K562 (cell line): Measurements from ENCODE around the gene BAK1. TPM values are rescaled to one million over a fixed set of nuclear protein-coding genes. Genes with fewer than 3 reads are reported as not detected.

Experiments
- ATAC-seq: fragments of 200-7000 bp; cut with Tn5 transposase; 3 replicates; pipeline ENCODE4 v1.9.1; 2020; ENCODE audit warnings: moderate library complexity
- BruUV-seq: library from RNA; stranded (reverse); fragments of 400-500 nt; replicated peaks from 2 replicates; lab custom pipeline; 2021; lab: Mats Ljungman, UMichigan
- CTCF ChIA-PET: fragments of 300-600 bp; formaldehyde crosslinking; extraction: SDS; loops from one replicate; lab custom pipeline; 2021; ENCODE audit warnings: low intra/inter-chr PET ratio; lab: Yijun Ruan, JAX
- POLR2A ChIA-PET: fragments of 300-600, 350-650 bp; sonication (Branson Sonifier 250); formaldehyde crosslinking; extraction: SDS; loops from one replicate; lab custom pipeline; 2021; ENCODE audit warnings: antibody characterized with exemption, inconsistent platforms; lab: Yijun Ruan, JAX
- DNase-seq, 4 experiments: peaks; one replicate each; pipeline versions ENCODE4 v3.0.0 to v3.0.0-alpha.2; 2011 to 2018; ENCODE audit warnings: low spot score in 3 of 4, mixed read lengths in 3 of 4; ENCODE audit errors: extremely low read depth in 1 of 4
- FAIRE-seq: peaks from 2 replicates; lab custom pipeline; 2011; peaks lifted over from hg19 to GRCh38; lab: Jason Lieb, UNC
- H2AFZ ChIP-seq: 2 replicates; pipeline ENCODE4 v1.6.0; 2011; ENCODE audit warnings: low read depth, low read length, control low read depth, inconsistent platforms
- H3K27ac ChIP-seq: fragments of 200-600 bp; 3 replicates; pipeline ENCODE4 v1.8.0; 2011; ENCODE audit warnings: low read depth, mild to moderate bottlenecking, control low read depth, inconsistent platforms, low read length, moderate library complexity, mixed read lengths; ENCODE audit errors: extremely low read depth
- H3K27me3 ChIP-seq, 2 experiments: fragments of 300-600 bp in 1 of 2; 2 replicates in 1 of 2; 3 replicates in 1 of 2; pipeline versions ENCODE4 v1.6.0 to v1.8.0; 2011; ENCODE audit warnings: inconsistent platforms in 2 of 2, low read length in 2 of 2, mild to moderate bottlenecking in 1 of 2, mixed read lengths in 1 of 2, moderate library complexity in 1 of 2; ENCODE audit not compliant: control insufficient read depth in 2 of 2, insufficient read depth in 2 of 2
- H3K36me3 ChIP-seq: fragments of 300-600 bp; 3 replicates; pipeline ENCODE4 v1.8.0; 2011; ENCODE audit warnings: mild to moderate bottlenecking, low read length, inconsistent platforms; ENCODE audit not compliant: control insufficient read depth, insufficient read depth
- H3K4me1 ChIP-seq, 2 experiments: fragments of 200-600 bp in 1 of 2; replicated peaks in 1 of 2; 2 replicates in 1 of 2; 3 replicates in 1 of 2; pipeline versions ENCODE4 v1.5.1 to v1.8.0; 2011; ENCODE audit warnings: inconsistent platforms in 2 of 2, low read length in 2 of 2, mild to moderate bottlenecking in 1 of 2, mixed read lengths in 1 of 2, moderate library complexity in 1 of 2; ENCODE audit not compliant: control insufficient read depth in 2 of 2, insufficient read depth in 2 of 2
- H3K4me2 ChIP-seq: 2 replicates; pipeline ENCODE4 v1.6.1; 2011; ENCODE audit warnings: low read length, control low read depth, inconsistent platforms, mixed read lengths; ENCODE audit not compliant: insufficient read depth
- H3K4me3 ChIP-seq: fragments of 200-600 bp; sonication (generic), shearing (Covaris generic); 2 replicates; pipeline ENCODE4 v1.5.1; 2016; ENCODE audit warnings: control low read depth, inconsistent platforms
- H3K79me2 ChIP-seq: fragments of 200-600 bp; 3 replicates; pipeline ENCODE4 v1.8.0; 2011; ENCODE audit warnings: low read length, inconsistent platforms; ENCODE audit not compliant: control insufficient read depth, insufficient read depth
- H3K9ac ChIP-seq, 2 experiments: 2 replicates each; pipeline versions ENCODE4 v1.6.0 to v1.6.1; 2011; ENCODE audit warnings: low read depth in 2 of 2, low read length in 2 of 2, control low read depth in 1 of 2, inconsistent platforms in 1 of 2, mild to moderate bottlenecking in 1 of 2, mixed read lengths in 1 of 2; ENCODE audit not compliant: insufficient read depth in 1 of 2
- H3K9me1 ChIP-seq: one replicate; pipeline ENCODE4 v1.6.0; 2011; ENCODE audit warnings: inconsistent platforms, mild to moderate bottlenecking, low read length, moderate library complexity; ENCODE audit not compliant: control insufficient read depth, insufficient read depth
- H3K9me3 ChIP-seq: replicated peaks from 2 replicates; pipeline ENCODE4 v1.5.1; 2011; ENCODE audit warnings: low read depth, low read length, inconsistent platforms; ENCODE audit not compliant: control insufficient read depth, insufficient read depth
- H4K20me1 ChIP-seq: replicated peaks from 2 replicates; pipeline ENCODE4 v1.6.1; 2011; ENCODE audit warnings: low read length, inconsistent platforms, mixed read lengths; ENCODE audit not compliant: control insufficient read depth, insufficient read depth
- ARID1B ChIP-seq: fragments of 450-650 bp; IDR thresholded peaks from 2 replicates; pipeline ENCODE4 v1.6.1; 2016; ENCODE audit warnings: antibody characterized with exemption, mild to moderate bottlenecking, inconsistent platforms
- CEBPG ChIP-seq, 3 experiments: fragments of 200-800 bp in 1 of 3; sonication (Bioruptor generic) in 1 of 3; sonication (generic) in 1 of 3; formaldehyde crosslinking in 1 of 3; IDR thresholded peaks in 2 of 3; conservative IDR thresholded peaks in 1 of 3; 2 replicates each; pipeline versions ENCODE4 v1.6.1 to v1.8.0; 2016 to 2022; ENCODE audit warnings: missing compliant biosample characterization in 2 of 3, missing genetic modification characterization in 2 of 3, mild to moderate bottlenecking in 1 of 3, missing genetic modification reagents in 1 of 3
- DPF2 ChIP-seq: fragments of 450-650 bp; IDR thresholded peaks from 2 replicates; pipeline ENCODE4 v1.6.1; 2016
- EP300 ChIP-seq: IDR thresholded peaks from 2 replicates; pipeline ENCODE4 v1.6.1; 2012; ENCODE audit warnings: low read length, improper control_type of control experiment
- ETV1 ChIP-seq: fragments of 450-650 bp; conservative IDR thresholded peaks from 2 replicates; pipeline ENCODE4 v1.6.1; 2016; ENCODE audit warnings: missing genetic modification characterization, control low read depth, low read depth, missing compliant biosample characterization
- FOSL1 ChIP-seq: fragments of 200-800 bp; sonication (Bioruptor generic); conservative IDR thresholded peaks from 2 replicates; pipeline ENCODE4 v1.6.1; 2016; ENCODE audit warnings: missing genetic modification characterization, missing compliant biosample characterization
- FOXA3 ChIP-seq, 2 experiments: fragments of 450-650 bp in 1 of 2; sonication (generic) in 1 of 2; formaldehyde crosslinking; IDR thresholded peaks in 1 of 2; conservative IDR thresholded peaks in 1 of 2; 2 replicates each; pipeline versions ENCODE4 v1.4.0 to v1.8.0; 2020 to 2022; ENCODE audit warnings: mild to moderate bottlenecking in 2 of 2, missing genetic modification reagents in 1 of 2
- HES1 ChIP-seq: fragments of 450-650 bp; IDR thresholded peaks from 2 replicates; pipeline ENCODE4 v1.6.1; 2016; ENCODE audit warnings: low read depth, mild to moderate bottlenecking, moderate library complexity
- KDM1A ChIP-seq, 2 experiments: fragments of 450-650 bp; IDR thresholded peaks; 2 replicates each; pipeline ENCODE4 v1.6.1; 2016; ENCODE audit warnings: mild to moderate bottlenecking in 2 of 2
- NFIC ChIP-seq: fragments of 450-650 bp; IDR thresholded peaks from 2 replicates; pipeline ENCODE4 v1.6.1; 2017; ENCODE audit warnings: mild to moderate bottlenecking, inconsistent platforms
- NRF1 ChIP-seq, 2 experiments: fragments of 450-650 bp; IDR thresholded peaks in 1 of 2; conservative IDR thresholded peaks in 1 of 2; 2 replicates each; pipeline ENCODE4 v1.6.1; 2014; ENCODE audit warnings: mild to moderate bottlenecking in 2 of 2
- NUFIP1 ChIP-seq: fragments of 450-650 bp; IDR thresholded peaks from 2 replicates; pipeline ENCODE4 v1.6.1; 2018; ENCODE audit not compliant: partially characterized antibody
- PHTF2 ChIP-seq: fragments of 250-450 bp; sonication (Bioruptor Pico); IDR thresholded peaks from 2 replicates; pipeline ENCODE4 v1.5.0; 2021; ENCODE audit warnings: mild to moderate bottlenecking
- POLR2G ChIP-seq: fragments of 200-400 bp; formaldehyde crosslinking; IDR thresholded peaks from 2 replicates; pipeline ENCODE4 v1.6.1; 2017; ENCODE audit warnings: low read depth, mild to moderate bottlenecking, antibody characterized with exemption, low read length, moderate library complexity
- RBM39 ChIP-seq: fragments of 200-400 bp; formaldehyde crosslinking; optimal IDR thresholded peaks from 2 replicates; pipeline ENCODE3; 2018; ENCODE audit warnings: low read depth, low read length
- SAFB2 ChIP-seq: fragments of 200-400 bp; formaldehyde crosslinking; IDR thresholded peaks from 2 replicates; pipeline ENCODE4 v1.6.1; 2018; ENCODE audit warnings: borderline replicate concordance, low read length, low read depth, moderate library complexity; ENCODE audit not compliant: severe bottlenecking
- SMARCE1 ChIP-seq: fragments of 450-650 bp; IDR thresholded peaks from 2 replicates; pipeline ENCODE4 v1.7.1; 2016; ENCODE audit warnings: mild to moderate bottlenecking
- SOX6 ChIP-seq: fragments of 450-650 bp; IDR thresholded peaks from 2 replicates; pipeline ENCODE4 v1.6.1; 2014; ENCODE audit warnings: mild to moderate bottlenecking
- TCF7L2 ChIP-seq: fragments of 150-350 bp; IDR thresholded peaks from 2 replicates; pipeline ENCODE4 v1.6.1; 2016; ENCODE audit warnings: low read depth, mild to moderate bottlenecking, low read length, moderate library complexity
- TEAD4 ChIP-seq, 2 experiments: sonication (generic) in 1 of 2; formaldehyde crosslinking in 1 of 2; IDR thresholded peaks; 2 replicates each; pipeline versions ENCODE4 v1.6.1 to v1.8.0; 2012 to 2022; ENCODE audit warnings: borderline replicate concordance in 1 of 2, inconsistent platforms in 1 of 2, low read length in 1 of 2, mild to moderate bottlenecking in 1 of 2, missing genetic modification reagents in 1 of 2
- TRIM24 ChIP-seq, 2 experiments: fragments of 450-650 bp; IDR thresholded peaks; 2 replicates each; pipeline ENCODE4 v1.6.1; 2016
- ZNF778 ChIP-seq: fragments of 450-650 bp; formaldehyde crosslinking; IDR thresholded peaks from 2 replicates; pipeline ENCODE4 v1.4.0; 2020; ENCODE audit warnings: mild to moderate bottlenecking, moderate library complexity
- WGBS: fragments of 100-300 bp; shearing (Covaris generic); methylation state at CpG from one replicate; pipeline ENCODE4 v1.1.6; 2016; ENCODE audit warnings: low coverage, mixed read lengths; ENCODE audit not compliant: insufficient coverage; ENCODE audit errors: missing lambda C conversion rate; 5-methylcytosine and 5-hydroxymethylcytosine counted together
- in situ Hi-C: fragments of 300-500 bp; cut with MboI; formaldehyde crosslinking; loops from 4 replicates; pipeline ENCODE4 v1.15.0; 2018; ENCODE audit warnings: inconsistent platforms, mixed read lengths
- intact Hi-C: fragments of 100-400 bp; cut with micrococcal nuclease; formaldehyde crosslinking; loops from 2 replicates; pipeline ENCODE4 v1.14.2; 2022
- polyA plus RNA-seq, 8 experiments: library from polyadenylated mRNA; depleted of rRNA in 4 of 8; stranded (reverse) in 5 of 8; unstranded in 3 of 8; fragments of >200 nt; fragmentation: Nextera tagmentation in 2 of 8; fragmentation: Illumina TruSeq in 1 of 8; extraction: Ambion mirVana in 2 of 8; extraction: Trizol in 1 of 8; gene quantifications; 2 replicates each; pipeline versions ENCODE4 v1.2.1 to v1.2.3, GENCODE V29; 2011 to 2014; ENCODE audit warnings: inconsistent platforms in 1 of 8, missing spikeins in 1 of 8
- total RNA-seq, 7 experiments: library from RNA; depleted of rRNA in 6 of 7; stranded (reverse); fragments of >200 nt in 6 of 7; fragmentation: Illumina TruSeq in 2 of 7; extraction: Trizol in 2 of 7; gene quantifications; 2 replicates each; pipeline versions ENCODE4 v1.2.1 to v1.2.3, GENCODE V29; 2011 to 2021; ENCODE audit warnings: low replicate concordance in 1 of 7

The BAK1 gene
- total and polyA plus RNA-seq, 9 of the 15 experiments (the other 6 are each of a cell fraction or from before 2014, with no cell fraction given), result 5.4 to 30.7 (median 18.9) TPM

GRCh38 chr6:33619166-33619840 lies 39.2 kb upstream of the BAK1 start (continued):
- no peak for TF ChIP-seq TCF7L2
- no peak for TF ChIP-seq SMARCE1
- TF ChIP-seq RBM39, result no peak
- 0 out of 4 replicates have a peak, but pooled peaks of 1 of the 2 experiments have one; percentile 37 for TF ChIP-seq FOXA3 (CRISPR knock-in tag; conservative IDR thresholded peaks at IDR 0.05 in 1 of 2, IDR thresholded peaks at IDR 0.05 in 1 of 2)
- TF ChIP-seq, all 486 proteins: peak for 2

GRCh38 chr6:33616913-33617312 lies 36.8 kb upstream of the BAK1 start:
- peak in 1 of 4 experiments; percentile 14 for DNase-seq
- 3% methylated on average over 2 of the region's 4 CpGs for WGBS
- Histone ChIP-seq H3K4me3 (no peak overlapping the region), H3K9me1 (no peaks in the 10 kb centered on the region), H3K27me3 (peaks cover 0 to 12% of the 10 kb centered on the region in 2 experiments; a peak in 2 of 5 replicates), H2AFZ (no peak overlapping the region), H3K4me1 (peaks cover 11 to 24% of the 10 kb centered on the region in 2 experiments), H3K4me2 (no peak overlapping the region), H4K20me1 (no peaks in the 10 kb centered on the region), H3K27ac (no peak overlapping the region), H3K9ac (no peak overlapping the region), H3K79me2 (peaks cover 7% of the 10 kb centered on the region), H3K36me3 (no peaks in the 10 kb centered on the region), H3K9me3 (no peaks in the 10 kb centered on the region)
- ChIA-PET POLR2A (no interaction called here), CTCF (no interaction called here)
- in situ Hi-C loops, result no loop called here
- FAIRE-seq, result no peak
- BruUV-seq, result no TSS peak
- intact Hi-C loops, result no loop called here
- ATAC-seq, result no peak
- TF ChIP-seq FOSL1 (tag) (peak; percentile 61; the same call in 1 of the 2 replicates), CEBPG (CRISPR knock-in tag; IDR thresholded peaks at IDR 0.05) (peak; percentile 74), CEBPG (tag; conservative IDR thresholded peaks at IDR 0.05 in 1 of 2, IDR thresholded peaks at IDR 0.05 in 1 of 2) (peak; percentile 30 to 78; a peak in 3 of 4 replicates), ZNF778 (CRISPR knock-in tag) (no peak), PHTF2 (CRISPR knock-in tag) (no peak), SAFB2 (no peak), KDM1A (IDR thresholded peaks at IDR 0.05) (0 out of 4 replicates have a peak, but pooled peaks of 1 of the 2 experiments have one; percentile 34), NRF1 (conservative IDR thresholded peaks at IDR 0.05 in 1 of 2, IDR thresholded peaks at IDR 0.05 in 1 of 2) (peak; percentile 32 to 51; a peak in 2 of 4 replicates), NFIC (0 out of 2 replicates have a peak, but pooled peaks have one; percentile 8), HES1 (0 out of 2 replicates have a peak, but pooled peaks have one; percentile 20), ARID1B (peak; percentile 65), DPF2 (peak; percentile 39; the same call in 1 of the 2 replicates), ETV1 (0 out of 2 replicates have a peak, but pooled peaks have one; percentile 38), SOX6 (peak; percentile 69), TRIM24 (IDR thresholded peaks at IDR 0.05) (peak in 1 of 2 experiments; percentile 45; a peak in 1 of 4 replicates), NUFIP1 (no peak), EP300 (peak; percentile 44; the same call in 1 of the 2 replicates), TEAD4 (IDR thresholded peaks at IDR 0.05; ENCODE audit: low read length) (peak; percentile 75), TEAD4 (CRISPR knock-in tag; IDR thresholded peaks at IDR 0.05; ENCODE audit: borderline replicate concordance) (no peak), POLR2G (no peak)
